GM12872 (cell line): ENCODE measurements around the gene MPPED1.

ENCODE experiments used
- CTCF ChIP-seq: IDR thresholded peaks from 3 replicates; pipeline ENCODE4 v1.5.1; 2011; ENCODE audit warnings: low read depth, mild to moderate bottlenecking, low read length, moderate library complexity; ENCODE audit not compliant: insufficient read depth

The MPPED1 gene

GRCh38 chr22:43528601-43529360, 117.0 kb downstream of the MPPED1 start:
- no peak for TF ChIP-seq CTCF

- no peak for TF ChIP-seq CTCF
Observed at GRCh38 chr22:43529461-43529860, 117.6 kb downstream of the MPPED1 start.

GRCh38 chr22:43529934-43530333, 118.1 kb downstream of the MPPED1 start:
- no peak for TF ChIP-seq CTCF

GRCh38 chr22:43530349-43531201, 118.8 kb downstream of the MPPED1 start:
- no peak for TF ChIP-seq CTCF

- TF ChIP-seq CTCF, result no peak
Observed at GRCh38 chr22:43531651-43532050, 119.8 kb downstream of the MPPED1 start.

GRCh38 chr22:43532301-43533155, 120.7 kb downstream of the MPPED1 start:
- no peak for TF ChIP-seq CTCF

GRCh38 chr22:43533156-43533530, 121.3 kb downstream of the MPPED1 start:
- TF ChIP-seq CTCF, result no peak
